ENCODE results near the gene GABRB1. TPM values are rescaled to one million over a fixed set of nuclear protein-coding genes. Genes with fewer than 3 reads are reported as not detected.

The GABRB1 gene
- polyA plus RNA-seq, 3 donors: not detected

DNA sequence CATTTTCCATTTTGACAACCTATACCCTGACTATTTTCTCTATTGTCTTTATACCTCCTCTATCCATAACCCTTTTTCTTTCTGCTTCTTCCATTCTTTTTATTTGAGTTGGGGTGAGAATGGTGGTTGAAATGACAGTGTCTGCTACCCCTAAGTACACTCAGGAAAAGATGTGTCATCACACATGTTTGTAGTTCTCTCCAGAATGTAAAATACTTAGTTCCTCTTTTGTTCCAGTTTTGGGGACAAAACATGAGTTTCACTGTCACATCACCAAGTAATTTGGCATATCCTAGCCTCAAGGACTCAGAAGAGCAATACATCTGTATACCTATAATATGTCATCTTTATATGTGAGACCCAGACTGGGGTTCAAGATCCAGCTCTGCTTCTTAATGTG is 341.8 kb downstream of the GABRB1 start:
- no peaks in the 10 kb centered on the region for H3K79me2 ChIP-seq (ENCODE audit: insufficient read depth, low read length)
- Mint-ChIP-seq H3K4me1 (peaks cover 12% of the 10 kb centered on the region), H3K9me3 (peaks cover 7 to 17% (median 8%) of the 10 kb centered on the region in 7 donors), H3K27ac (no peak overlapping the region), H3K36me3 (no peaks in the 10 kb centered on the region), H3K27me3 (ENCODE audit: low read depth in 3 of 3) (peaks cover 0 to 2% (median 1%) of the 10 kb centered on the region in 3 donors), H3K4me3 (no peak overlapping the region)
- TF ChIP-seq, protein P1, sequence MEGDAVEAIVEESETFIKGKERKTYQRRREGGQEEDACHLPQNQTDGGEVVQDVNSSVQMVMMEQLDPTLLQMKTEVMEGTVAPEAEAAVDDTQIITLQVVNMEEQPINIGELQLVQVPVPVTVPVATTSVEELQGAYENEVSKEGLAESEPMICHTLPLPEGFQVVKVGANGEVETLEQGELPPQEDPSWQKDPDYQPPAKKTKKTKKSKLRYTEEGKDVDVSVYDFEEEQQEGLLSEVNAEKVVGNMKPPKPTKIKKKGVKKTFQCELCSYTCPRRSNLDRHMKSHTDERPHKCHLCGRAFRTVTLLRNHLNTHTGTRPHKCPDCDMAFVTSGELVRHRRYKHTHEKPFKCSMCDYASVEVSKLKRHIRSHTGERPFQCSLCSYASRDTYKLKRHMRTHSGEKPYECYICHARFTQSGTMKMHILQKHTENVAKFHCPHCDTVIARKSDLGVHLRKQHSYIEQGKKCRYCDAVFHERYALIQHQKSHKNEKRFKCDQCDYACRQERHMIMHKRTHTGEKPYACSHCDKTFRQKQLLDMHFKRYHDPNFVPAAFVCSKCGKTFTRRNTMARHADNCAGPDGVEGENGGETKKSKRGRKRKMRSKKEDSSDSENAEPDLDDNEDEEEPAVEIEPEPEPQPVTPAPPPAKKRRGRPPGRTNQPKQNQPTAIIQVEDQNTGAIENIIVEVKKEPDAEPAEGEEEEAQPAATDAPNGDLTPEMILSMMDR (IDR thresholded peaks at IDR 0.05): no peak
- intact Hi-C loops (cut with micrococcal nuclease): no loop called here
- H3K4me3 ChIP-seq (replicated peaks in 1 of 3; ENCODE audit: low read depth in 2 of 3, low read length in 3 of 3): no peak overlapping the region
- peak; percentile 12 to 31 (median 13) for DNase-seq
- H3K27ac ChIP-seq (ENCODE audit: low read depth in 1 of 2, low read length in 2 of 2): no peak overlapping the region
- H2AFZ ChIP-seq (ENCODE audit: insufficient read depth, low read depth, low read length, poor library complexity, severe bottlenecking): no peak overlapping the region
- no peak overlapping the region for H3K9ac ChIP-seq (ENCODE audit: insufficient read depth, low read length, poor library complexity, severe bottlenecking)
- no peaks in the 10 kb centered on the region for H3K9me3 ChIP-seq (replicated peaks in 1 of 2; ENCODE audit: control insufficient read depth in 1 of 2, insufficient read depth in 1 of 2, low read length in 2 of 2)
- H3K4me2 ChIP-seq (replicated peaks; ENCODE audit: extremely low read depth, low read length, poor library complexity, severe bottlenecking): no peak overlapping the region
- no peaks in the 10 kb centered on the region for H3K27me3 ChIP-seq (ENCODE audit: control insufficient read depth in 2 of 2, insufficient read depth in 2 of 2, low read length in 2 of 2)
- no peaks in the 10 kb centered on the region for H3K36me3 ChIP-seq (replicated peaks in 1 of 2; ENCODE audit: control insufficient read depth in 1 of 2, insufficient read depth in 2 of 2, low read length in 2 of 2)
- no peaks in the 10 kb centered on the region for H4K20me1 ChIP-seq (ENCODE audit: insufficient read depth, low read length)
- peaks cover 7 to 10% of the 10 kb centered on the region in 2 donors for H3K4me1 ChIP-seq (ENCODE audit: control insufficient read depth in 1 of 2, insufficient read depth in 2 of 2, low read length in 2 of 2)

DNA sequence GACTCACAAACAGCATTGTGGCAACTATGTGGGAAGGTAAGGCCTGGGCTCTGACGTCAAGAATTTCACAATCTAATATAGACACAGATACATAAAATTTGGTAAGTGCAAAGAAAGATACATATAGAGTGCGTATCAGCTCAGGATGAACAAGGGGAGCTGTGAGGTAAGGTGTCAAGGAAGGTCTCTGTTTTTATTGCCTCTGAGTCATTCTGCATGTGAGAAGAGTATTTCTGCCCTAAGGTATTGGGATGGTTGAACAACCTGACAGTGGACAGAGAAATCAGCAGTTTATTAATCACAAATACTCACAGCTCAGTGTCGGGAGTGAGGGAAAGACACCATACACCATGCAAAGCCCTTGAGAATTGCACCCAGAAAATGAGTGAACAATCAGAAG is 342.3 kb downstream of the GABRB1 start:
- H3K4me3 ChIP-seq (replicated peaks in 1 of 3; ENCODE audit: low read depth in 2 of 3, low read length in 3 of 3): no peak overlapping the region
- TF ChIP-seq, protein P1 (IDR thresholded peaks at IDR 0.05): no peak
- H3K36me3 ChIP-seq (replicated peaks in 1 of 2; ENCODE audit: control insufficient read depth in 1 of 2, insufficient read depth in 2 of 2, low read length in 2 of 2): no peaks in the 10 kb centered on the region
- H3K4me1 ChIP-seq (ENCODE audit: control insufficient read depth in 1 of 2, insufficient read depth in 2 of 2, low read length in 2 of 2): peaks cover 7 to 10% of the 10 kb centered on the region in 2 donors
- Mint-ChIP-seq H3K27me3 (ENCODE audit: low read depth in 3 of 3) (peaks cover 0 to 2% (median 1%) of the 10 kb centered on the region in 3 donors), H3K27ac (no peak overlapping the region), H3K4me3 (no peak overlapping the region), H3K36me3 (no peaks in the 10 kb centered on the region), H3K9me3 (peaks cover 5 to 17% (median 9%) of the 10 kb centered on the region in 7 donors), H3K4me1 (peaks cover 10% of the 10 kb centered on the region)
- no peak overlapping the region for H2AFZ ChIP-seq (ENCODE audit: insufficient read depth, low read depth, low read length, poor library complexity, severe bottlenecking)
- no peak overlapping the region for H3K27ac ChIP-seq (ENCODE audit: low read depth in 1 of 2, low read length in 2 of 2)
- WGBS (ENCODE audit: insufficient coverage): no CpG with 5 or more reads among the region's 3 CpGs
- no peak overlapping the region for H3K9ac ChIP-seq (ENCODE audit: insufficient read depth, low read length, poor library complexity, severe bottlenecking)
- no peaks in the 10 kb centered on the region for H3K27me3 ChIP-seq (ENCODE audit: control insufficient read depth in 2 of 2, insufficient read depth in 2 of 2, low read length in 2 of 2)
- no peak for DNase-seq
- no peaks in the 10 kb centered on the region for H3K9me3 ChIP-seq (replicated peaks in 1 of 2; ENCODE audit: control insufficient read depth in 1 of 2, insufficient read depth in 1 of 2, low read length in 2 of 2)
- no peaks in the 10 kb centered on the region for H3K79me2 ChIP-seq (ENCODE audit: insufficient read depth, low read length)
- H4K20me1 ChIP-seq (ENCODE audit: insufficient read depth, low read length): no peaks in the 10 kb centered on the region
- intact Hi-C loops (cut with micrococcal nuclease): no loop called here
- H3K4me2 ChIP-seq (replicated peaks; ENCODE audit: extremely low read depth, low read length, poor library complexity, severe bottlenecking): no peak overlapping the region
